GM19397 (cell line): ENCODE results near the gene MBTD1.

ENCODE experiments used
- ATAC-seq: cut with Tn5 transposase; IDR thresholded peaks from one replicate; pipeline ENCODE4 v1.9.1; 2021; ENCODE audit warnings: mild to moderate bottlenecking, moderate library complexity; ENCODE audit not compliant: unreplicated experiment

The MBTD1 gene

GRCh38 chr17:51152766-51153209, 107.1 kb downstream of the MBTD1 start:
- ATAC-seq = peak; percentile 1

- no peak for ATAC-seq
Measured at GRCh38 chr17:51150932-51151331, 108.9 kb downstream of the MBTD1 start.

DNA sequence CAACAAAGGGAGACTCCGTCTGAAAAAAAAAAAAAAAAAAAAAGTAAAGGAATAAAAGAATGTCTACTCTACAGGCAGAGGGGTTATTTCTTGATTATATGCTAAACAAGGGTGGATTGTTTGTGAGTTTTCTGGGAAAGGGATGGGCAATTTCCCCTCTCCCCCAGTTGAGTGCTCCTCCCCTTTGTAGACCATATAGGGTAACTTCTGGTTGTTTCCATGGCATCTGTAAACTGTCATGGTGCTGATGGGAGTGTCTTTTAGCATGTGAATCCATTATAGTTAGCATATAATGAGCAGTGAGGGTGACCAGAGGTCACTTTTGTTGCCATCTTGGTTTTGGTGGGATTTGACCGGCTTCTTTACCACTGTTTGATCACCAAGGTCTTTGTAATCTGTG, 110.7 kb downstream of the MBTD1 start:
- ATAC-seq = no peak

DNA sequence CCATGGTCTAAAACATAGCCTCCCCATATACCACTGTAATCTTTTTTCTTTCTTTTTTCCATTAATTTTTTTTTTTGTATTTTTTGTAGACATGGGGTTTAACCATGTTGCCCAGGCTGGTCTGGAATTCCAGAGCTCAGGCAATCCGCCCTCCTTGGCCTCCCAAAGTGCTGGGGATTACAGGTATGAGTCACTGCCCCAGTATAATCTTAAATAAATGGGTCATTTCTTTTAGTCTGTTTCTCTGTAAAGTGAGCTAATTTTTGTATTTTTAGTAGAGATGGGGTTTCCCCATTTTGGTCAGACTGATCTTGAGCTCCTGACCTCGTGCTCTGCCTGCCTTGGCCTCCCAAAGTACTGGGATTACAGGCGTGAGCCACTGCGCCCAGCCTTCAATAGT, 112.2 kb downstream of the MBTD1 start:
- ATAC-seq = no peak

DNA sequence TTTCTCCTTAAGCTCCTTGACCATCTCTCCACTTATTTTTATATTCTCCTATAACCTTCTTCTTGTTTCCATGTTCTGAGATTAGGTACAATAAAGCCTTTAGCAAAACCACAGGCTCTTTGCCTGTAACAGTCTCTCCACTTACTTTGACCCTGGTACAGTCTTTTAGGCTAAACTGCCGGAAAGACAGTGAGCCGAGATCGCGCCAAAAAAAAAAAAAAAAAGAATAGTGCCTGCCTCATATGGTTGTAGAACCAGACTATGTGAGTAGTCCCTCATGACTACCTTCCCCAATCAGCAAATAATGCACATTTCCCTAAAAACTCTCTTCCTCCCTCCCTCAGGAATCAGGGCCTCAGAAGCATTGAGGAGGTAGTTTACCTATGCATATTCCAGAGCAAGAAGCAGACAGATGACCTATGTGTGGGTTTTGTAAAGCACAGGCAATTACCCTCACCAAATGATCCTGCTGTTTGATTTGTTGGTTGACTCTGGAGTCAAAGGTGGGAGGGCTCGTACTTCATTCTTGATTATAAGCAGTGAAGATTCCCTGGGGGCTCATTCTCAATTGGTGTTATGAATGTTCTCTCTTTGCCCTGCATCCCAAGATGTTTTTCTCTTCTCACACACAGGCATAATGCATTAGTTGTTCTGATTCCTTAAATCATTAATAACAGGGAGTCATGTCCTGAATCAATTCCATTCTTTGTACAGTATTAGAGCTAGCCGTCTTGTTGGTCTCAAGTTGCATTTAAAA, 115.4 kb downstream of the MBTD1 start:
- no peak for ATAC-seq

DNA sequence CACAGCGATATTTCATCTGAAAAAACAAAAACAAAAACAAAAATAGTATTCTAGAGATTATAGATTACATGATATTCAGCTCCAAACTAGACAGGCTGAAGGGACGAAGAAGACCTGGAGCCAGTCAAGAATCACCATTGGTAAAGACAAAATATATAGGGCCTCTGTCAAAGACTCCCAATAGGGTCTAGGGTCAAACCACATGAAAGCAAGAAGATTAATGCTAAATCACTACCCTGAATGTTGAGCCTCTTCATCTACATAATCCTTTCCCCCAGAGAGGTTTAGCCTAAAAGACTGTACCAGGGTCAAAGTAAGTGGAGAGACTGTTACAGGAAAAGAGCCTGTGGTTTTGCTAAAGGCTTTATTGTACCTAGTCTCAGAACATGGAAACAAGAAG, 117.3 kb downstream of the MBTD1 start:
- ATAC-seq = no peak

DNA sequence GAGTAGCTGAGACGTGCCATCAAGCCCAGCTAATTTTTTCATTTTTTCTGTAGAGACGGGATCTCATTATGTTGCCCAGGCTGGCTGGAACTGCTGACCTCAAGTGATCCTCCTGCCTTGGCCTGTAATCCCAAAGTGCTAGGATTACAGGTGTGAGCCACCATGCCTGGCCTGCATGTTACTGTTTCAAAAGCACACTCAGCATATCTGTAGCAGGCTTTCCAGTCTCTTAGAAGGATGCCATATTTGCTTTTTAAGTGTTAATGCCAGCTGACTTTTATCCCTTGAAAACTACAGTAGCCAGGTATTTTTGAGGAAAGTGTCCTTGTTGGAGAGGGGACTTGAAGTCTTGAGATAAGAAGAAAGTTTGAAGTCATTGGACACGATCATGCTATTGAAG, 123.9 kb downstream of the MBTD1 start:
- ATAC-seq = no peak

DNA sequence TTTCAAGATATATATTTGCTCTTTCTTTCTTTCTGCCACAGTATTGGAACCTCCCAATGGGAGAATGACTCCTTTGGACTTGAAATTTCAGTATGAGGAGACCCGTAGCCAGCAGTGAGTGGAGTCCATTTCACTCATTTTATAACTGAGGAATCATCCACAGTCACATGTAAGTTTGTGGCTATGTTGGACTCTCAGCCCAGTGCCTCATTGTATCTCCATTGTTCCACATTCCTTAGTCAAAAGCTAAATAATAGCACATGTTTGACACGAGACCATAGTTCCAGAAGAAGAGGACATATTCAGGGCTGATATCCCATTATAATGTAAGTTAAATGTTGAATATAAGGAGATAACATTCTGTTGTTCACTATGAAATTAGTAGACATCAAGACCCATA, 126.5 kb downstream of the MBTD1 start:
- no peak for ATAC-seq

- no peak for ATAC-seq
Measured at GRCh38 chr17:51132964-51133319, 126.9 kb downstream of the MBTD1 start.

DNA sequence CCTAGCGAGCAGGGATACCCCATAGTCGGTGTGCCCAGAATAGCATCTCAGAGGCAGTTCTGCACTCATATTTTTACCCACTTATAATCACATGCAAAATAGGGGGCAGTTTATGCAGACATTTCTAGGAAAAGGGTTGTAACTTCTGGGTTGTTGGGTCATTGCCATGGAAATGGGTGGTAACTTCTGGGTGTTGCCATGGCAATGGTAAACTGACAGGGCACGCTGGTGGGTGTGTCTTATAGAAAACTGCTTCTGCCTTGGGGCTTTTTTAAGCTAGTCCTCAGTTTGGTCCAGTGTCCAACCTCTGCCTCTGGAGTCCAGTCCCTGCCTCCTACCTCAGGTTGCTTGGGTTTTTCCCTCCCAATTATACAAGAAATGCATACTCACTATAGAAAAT, 131.8 kb downstream of the MBTD1 start:
- ATAC-seq = no peak
